Mesendoderm (in vitro differentiated cells): ENCODE results near the gene ZMAT1. TPM values are rescaled to one million over a fixed set of nuclear protein-coding genes. Genes with fewer than 3 reads are reported as not detected.
"Not testable (repeated sequence)": the region's sequence is repeated elsewhere in the genome, so short reads cannot be mapped to it uniquely, and the experiment has no call there.

Experiments used
- DNase-seq: peaks from one replicate; pipeline ENCODE4 v3.0.0; 2013
- H2AK5ac ChIP-seq: 2 replicates; pipeline ENCODE4 v1.6.1; 2013; ENCODE audit warnings: low read length, inconsistent platforms
- H2BK120ac ChIP-seq: 2 replicates; pipeline ENCODE4 v1.6.1; 2013; ENCODE audit warnings: low read depth, mild to moderate bottlenecking, low read length, moderate library complexity, mixed read lengths
- H2BK15ac ChIP-seq: replicated peaks from 2 replicates; pipeline ENCODE4 v1.6.1; 2013; ENCODE audit warnings: low read depth, mild to moderate bottlenecking, moderate library complexity
- H2BK5ac ChIP-seq: 2 replicates; pipeline ENCODE4 v1.6.1; 2013; ENCODE audit warnings: low read length, inconsistent platforms
- H3K18ac ChIP-seq: 2 replicates; pipeline ENCODE4 v1.6.1; 2013; ENCODE audit warnings: mild to moderate bottlenecking, low read length, mixed read lengths
- H3K23ac ChIP-seq: one replicate; pipeline ENCODE4 v1.6.1; 2013; ENCODE audit warnings: low read length
- H3K27ac ChIP-seq: 2 replicates; pipeline ENCODE4 v1.5.1; 2013; ENCODE audit warnings: low read depth, mild to moderate bottlenecking, inconsistent platforms, low read length, moderate library complexity
- H3K27me3 ChIP-seq: 2 replicates; pipeline ENCODE4 v1.6.1; 2013; ENCODE audit warnings: low read length, control low read depth, mild to moderate bottlenecking, inconsistent platforms; ENCODE audit not compliant: insufficient read depth, poor library complexity
- H3K36me3 ChIP-seq: 2 replicates; pipeline ENCODE4 v1.6.1; 2013; ENCODE audit warnings: low read length, inconsistent platforms; ENCODE audit not compliant: control insufficient read depth, insufficient read depth
- H3K4ac ChIP-seq: one replicate; pipeline ENCODE4 v1.6.1; 2013; ENCODE audit warnings: low read depth, mild to moderate bottlenecking, low read length, moderate library complexity
- H3K4me1 ChIP-seq: 2 replicates; pipeline ENCODE4 v1.6.1; 2013; ENCODE audit warnings: low read depth, low read length, inconsistent platforms; ENCODE audit not compliant: control insufficient read depth
- H3K4me2 ChIP-seq: 2 replicates; pipeline ENCODE4 v1.6.1; 2013; ENCODE audit warnings: low read length
- H3K4me3 ChIP-seq: 2 replicates; pipeline ENCODE4 v1.5.1; 2013; ENCODE audit warnings: mild to moderate bottlenecking, low read length
- H3K56ac ChIP-seq: one replicate; pipeline ENCODE4 v1.6.1; 2013; ENCODE audit warnings: low read length
- H3K79me1 ChIP-seq: 2 replicates; pipeline ENCODE4 v1.6.1; 2013; ENCODE audit warnings: low read length, inconsistent platforms
- H3K79me2 ChIP-seq: 2 replicates; pipeline ENCODE4 v1.6.1; 2013; ENCODE audit warnings: mild to moderate bottlenecking, low read length; ENCODE audit not compliant: control insufficient read depth, insufficient read depth
- H3K9ac ChIP-seq: 2 replicates; pipeline ENCODE4 v1.6.1; 2013; ENCODE audit warnings: low read length, inconsistent platforms
- H4K5ac ChIP-seq: one replicate; pipeline ENCODE4 v1.6.1; 2013; ENCODE audit warnings: low read length
- H4K8ac ChIP-seq: one replicate; pipeline ENCODE4 v1.6.1; 2013; ENCODE audit warnings: low read depth, mild to moderate bottlenecking, control low read depth, low read length, moderate library complexity
- WGBS: extraction: QIAGEN DNeasy Blood & Tissue Kit; methylation state at CpG from one replicate; pipeline ENCODE4 v1.1.7; 2013; ENCODE audit warnings: low lambda C conversion rate, missing lambda C conversion rate; ENCODE audit not compliant: insufficient coverage; ENCODE audit errors: extremely low coverage; 5-methylcytosine and 5-hydroxymethylcytosine counted together
- polyA plus RNA-seq, 2 experiments: library from polyadenylated mRNA; stranded (reverse); fragments of 200-250 nt; gene quantifications; one replicate each; pipeline ENCODE4 v1.2.3, GENCODE V29; 2013

The ZMAT1 gene
- polyA plus RNA-seq (2013, experiment 1 of 2) = 0.91 TPM
- polyA plus RNA-seq (2013, experiment 2 of 2) = 0.94 TPM

DNA sequence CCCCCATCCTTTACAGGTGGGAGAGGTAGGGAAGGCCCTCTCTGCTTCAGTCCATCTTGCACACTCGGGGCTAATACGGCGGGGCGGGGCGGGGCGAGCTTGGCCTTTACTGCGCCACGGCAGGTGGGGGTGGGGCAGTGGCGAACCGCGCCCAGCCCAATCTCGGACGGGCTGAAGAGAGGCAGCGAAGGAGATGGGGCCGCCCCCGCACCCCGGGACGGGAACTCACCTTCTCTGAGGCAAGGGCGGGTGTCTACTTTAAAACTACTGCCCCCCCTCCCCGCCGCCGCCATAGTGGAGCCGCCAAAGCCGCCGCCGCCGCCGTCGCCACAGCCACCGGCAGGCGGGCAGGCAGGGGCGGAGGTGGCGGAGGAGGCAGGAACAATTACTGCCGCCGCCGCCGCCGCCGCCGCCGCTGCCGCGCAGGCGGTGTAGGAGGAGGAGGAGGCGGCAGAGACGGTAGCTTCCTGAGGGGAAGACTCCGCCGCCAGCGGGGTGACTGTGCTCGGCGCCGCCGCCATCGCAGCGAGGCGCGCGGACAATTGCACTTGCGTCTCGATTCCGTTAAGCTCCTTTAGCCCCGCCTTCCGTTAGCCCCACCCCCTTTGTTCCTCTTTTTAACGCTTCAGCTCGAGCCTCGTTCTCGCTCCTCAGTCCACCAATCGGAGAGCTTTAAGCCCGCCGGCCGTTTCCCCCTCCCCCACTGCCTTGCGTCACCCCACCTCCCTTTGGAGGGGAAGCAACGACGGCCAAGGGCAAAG, at the start of gene ZMAT1:
Gene ZMAT1 (minus strand): TSS at position 540 of the 761 bp plus-strand sequence. CDS start 19 bp downstream, at position 521.
- Histone ChIP-seq H2BK120ac (no peak within 1 kb of the TSS), H3K4me3 (no peak within 1 kb of the TSS), H3K4ac (no peak within 1 kb of the TSS), H2BK15ac (no peak within 1 kb of the TSS), H2BK5ac (no peak within 1 kb of the TSS), H3K18ac (no peak within 1 kb of the TSS), H4K8ac (no peak within 1 kb of the TSS), H2AK5ac (no peak within 1 kb of the TSS), H3K79me2 (no peaks in the 10 kb centered on the region), H3K56ac (peak within 1 kb of the TSS; percentile 56), H3K27ac (peak within 1 kb of the TSS; percentile 73), H3K4me2 (no peak within 1 kb of the TSS), H3K27me3 (no peaks in the 10 kb centered on the region), H3K9ac (peak within 1 kb of the TSS; percentile 40), H3K79me1 (no peaks in the 10 kb centered on the region), H4K5ac (no peak within 1 kb of the TSS), H3K4me1 (no peaks in the 10 kb centered on the region), H3K23ac (no peak within 1 kb of the TSS), H3K36me3 (no peaks in the 10 kb centered on the region)
- no CpG with 5 or more reads among the region's 74 CpGs for WGBS
- DNase-seq = peak; percentile 95

GRCh38 chrX:101977106-101977505, 45.3 kb upstream of the ZMAT1 start:
- Histone ChIP-seq H3K4ac (no peak overlapping the region), H3K36me3 (no peaks in the 10 kb centered on the region), H3K27ac (no peak overlapping the region), H3K4me3 (no peak overlapping the region), H4K8ac (no peak overlapping the region), H2BK15ac (no peak overlapping the region), H4K5ac (no peak overlapping the region), H3K23ac (no peak overlapping the region), H3K79me2 (no peaks in the 10 kb centered on the region), H3K4me1 (no peaks in the 10 kb centered on the region), H3K27me3 (no peaks in the 10 kb centered on the region), H3K18ac (no peak overlapping the region), H3K56ac (no peak overlapping the region), H2BK5ac (no peak overlapping the region), H3K9ac (no peak overlapping the region), H2AK5ac (no peak overlapping the region), H3K4me2 (no peak overlapping the region), H2BK120ac (no peak overlapping the region), H3K79me1 (no peaks in the 10 kb centered on the region)
- no peak for DNase-seq

- no peak overlapping the region for H2BK15ac ChIP-seq
- H3K36me3 ChIP-seq = no peaks in the 10 kb centered on the region
- no peak overlapping the region for H3K4me2 ChIP-seq
- H3K4ac ChIP-seq = no peak overlapping the region
- no peak overlapping the region for H3K9ac ChIP-seq
- H3K27me3 ChIP-seq = no peaks in the 10 kb centered on the region
- H3K56ac ChIP-seq = no peak overlapping the region
- no peak overlapping the region for H4K8ac ChIP-seq
- H3K4me3 ChIP-seq = no peak overlapping the region
- no peak overlapping the region for H2AK5ac ChIP-seq
- no peak overlapping the region for H2BK5ac ChIP-seq
- H3K79me2 ChIP-seq = no peaks in the 10 kb centered on the region
- no peak overlapping the region for H3K18ac ChIP-seq
- H4K5ac ChIP-seq = no peak overlapping the region
- H2BK120ac ChIP-seq = no peak overlapping the region
- no peak for DNase-seq
- no peak overlapping the region for H3K27ac ChIP-seq
- no peaks in the 10 kb centered on the region for H3K4me1 ChIP-seq
- H3K23ac ChIP-seq = no peak overlapping the region
- H3K79me1 ChIP-seq = no peaks in the 10 kb centered on the region
Observed at GRCh38 chrX:101973066-101973465, 41.2 kb upstream of the ZMAT1 start.

DNA sequence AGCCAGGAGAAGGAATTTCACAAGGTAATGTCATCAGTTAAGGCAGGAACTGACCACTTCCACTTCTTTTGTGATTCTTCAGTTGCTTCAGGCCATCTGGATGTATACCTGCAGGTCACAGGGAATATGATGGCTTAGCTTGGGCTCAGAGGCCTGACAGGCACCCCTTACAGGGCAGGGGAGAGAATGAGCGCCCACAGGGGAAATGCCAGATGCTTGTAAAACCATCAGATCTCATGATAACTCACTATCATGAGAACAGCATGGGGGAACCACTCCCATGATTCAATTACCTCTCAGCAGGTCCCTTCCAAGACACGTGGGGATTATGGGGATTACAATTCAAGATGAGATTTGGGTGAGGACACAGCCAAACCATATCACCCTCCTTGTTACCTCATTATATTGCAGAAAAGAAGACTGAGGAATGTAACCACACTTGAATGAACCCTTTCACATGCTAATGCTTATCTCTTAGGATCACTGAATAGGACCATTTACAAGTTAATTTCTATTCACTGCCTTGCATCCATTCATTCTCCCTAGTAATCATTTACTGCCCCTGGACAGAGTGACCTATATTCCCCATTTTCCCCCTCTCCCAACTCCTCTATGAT, 33.2 kb upstream of the ZMAT1 start:
- no CpG with 5 or more reads among the region's 2 CpGs for WGBS
- not testable (repeated sequence) for H4K8ac ChIP-seq, H3K4me1 ChIP-seq

GRCh38 chrX:101958139-101958538, 26.3 kb upstream of the ZMAT1 start:
- Histone ChIP-seq H3K4me3 (no peak overlapping the region), H3K4ac (no peak overlapping the region), H3K4me2 (no peak overlapping the region), H2BK15ac (no peak overlapping the region), H4K8ac (no peak overlapping the region), H3K27ac (no peak overlapping the region), H3K56ac (no peak overlapping the region), H3K79me2 (no peaks in the 10 kb centered on the region), H2BK5ac (no peak overlapping the region), H3K23ac (no peak overlapping the region), H3K27me3 (no peaks in the 10 kb centered on the region), H4K5ac (no peak overlapping the region), H3K36me3 (no peaks in the 10 kb centered on the region), H2AK5ac (no peak overlapping the region), H2BK120ac (no peak overlapping the region), H3K79me1 (no peaks in the 10 kb centered on the region), H3K9ac (no peak overlapping the region), H3K4me1 (no peaks in the 10 kb centered on the region), H3K18ac (no peak overlapping the region)
- no CpG with 5 or more reads among the region's 1 CpG for WGBS
- no peak for DNase-seq

More for the DNA sequence above, 33.2 kb upstream of the ZMAT1 start:
- H4K5ac ChIP-seq, H3K4me2 ChIP-seq, H3K18ac ChIP-seq, H3K79me1 ChIP-seq, H3K27ac ChIP-seq, H3K23ac ChIP-seq, H3K27me3 ChIP-seq, H3K56ac ChIP-seq, H3K79me2 ChIP-seq, H3K36me3 ChIP-seq, H2AK5ac ChIP-seq, H3K9ac ChIP-seq, H3K4me3 ChIP-seq, H3K4ac ChIP-seq, H2BK5ac ChIP-seq, H2BK15ac ChIP-seq, H2BK120ac ChIP-seq: not testable (repeated sequence)
- DNase-seq = peak; percentile 26
